GM18907 (cell line): ENCODE measurements around the gene ABCB9.
A peak's percentile ranks its signal among the peaks of the same experiment; 100 is the strongest.

Source experiments
- ATAC-seq: cut with Tn5 transposase; IDR thresholded peaks from one replicate; pipeline ENCODE4 v1.9.1; 2021; ENCODE audit warnings: mild to moderate bottlenecking, moderate library complexity; ENCODE audit not compliant: unreplicated experiment

ABCB9 gene

DNA sequence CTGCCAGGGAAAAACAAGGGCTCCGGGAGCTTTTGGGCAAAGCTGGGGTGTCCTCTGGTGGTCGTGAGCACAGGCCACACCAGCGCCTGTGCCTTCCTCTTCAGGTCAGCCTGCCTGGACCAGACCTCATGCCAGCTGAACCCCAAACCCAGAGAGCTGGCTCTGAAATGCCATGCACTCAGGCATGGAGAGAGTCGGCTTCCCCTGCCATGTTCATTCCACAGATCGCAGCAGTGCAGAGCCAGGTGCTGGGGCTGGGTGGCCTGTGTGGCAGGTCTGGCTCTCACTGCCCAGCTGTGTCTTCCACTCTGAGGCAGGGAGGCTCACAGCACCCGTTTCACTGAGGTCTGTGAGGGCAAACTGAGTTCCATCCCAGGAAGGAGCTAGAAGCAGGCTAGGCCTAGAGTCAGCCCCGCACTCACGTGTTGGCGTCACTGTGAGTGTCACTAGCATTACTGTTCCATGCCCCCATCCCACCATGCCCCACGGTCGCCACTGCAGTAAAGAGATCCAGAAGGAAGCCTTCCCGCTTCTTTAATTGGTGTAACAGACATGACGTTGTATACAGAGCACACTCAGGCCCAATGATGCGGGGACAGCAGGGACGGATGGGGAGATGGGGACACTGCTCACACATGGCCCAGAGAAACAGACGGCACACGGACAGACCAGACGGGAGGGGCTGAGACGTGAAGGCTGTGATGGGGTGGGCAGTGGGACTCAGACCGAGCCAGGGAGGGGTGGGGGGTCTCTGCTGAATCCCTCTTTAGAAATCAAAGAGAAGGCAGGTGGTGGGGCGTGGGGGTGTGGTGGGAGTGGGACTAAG lies 16.9 kb upstream of the ABCB9 start:
- ATAC-seq = no peak

DNA sequence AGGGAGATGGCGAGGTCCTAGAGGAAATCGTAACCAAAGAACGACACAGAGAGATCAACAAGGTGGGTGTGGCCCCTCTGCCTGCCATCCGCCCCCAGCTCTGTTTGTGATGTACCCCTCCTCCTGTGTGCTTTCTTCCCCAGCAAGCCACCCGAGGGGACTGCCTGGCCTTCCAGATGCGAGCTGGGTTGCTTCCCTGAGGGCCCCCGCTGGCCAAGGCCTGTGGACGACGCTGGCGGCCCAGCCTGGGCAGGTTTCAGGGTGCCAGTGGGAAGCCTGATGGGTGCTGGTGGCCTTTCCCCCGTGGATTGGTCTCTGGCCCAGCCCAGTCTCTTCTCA lies 16.2 kb upstream of the ABCB9 start:
- ATAC-seq = no peak

DNA sequence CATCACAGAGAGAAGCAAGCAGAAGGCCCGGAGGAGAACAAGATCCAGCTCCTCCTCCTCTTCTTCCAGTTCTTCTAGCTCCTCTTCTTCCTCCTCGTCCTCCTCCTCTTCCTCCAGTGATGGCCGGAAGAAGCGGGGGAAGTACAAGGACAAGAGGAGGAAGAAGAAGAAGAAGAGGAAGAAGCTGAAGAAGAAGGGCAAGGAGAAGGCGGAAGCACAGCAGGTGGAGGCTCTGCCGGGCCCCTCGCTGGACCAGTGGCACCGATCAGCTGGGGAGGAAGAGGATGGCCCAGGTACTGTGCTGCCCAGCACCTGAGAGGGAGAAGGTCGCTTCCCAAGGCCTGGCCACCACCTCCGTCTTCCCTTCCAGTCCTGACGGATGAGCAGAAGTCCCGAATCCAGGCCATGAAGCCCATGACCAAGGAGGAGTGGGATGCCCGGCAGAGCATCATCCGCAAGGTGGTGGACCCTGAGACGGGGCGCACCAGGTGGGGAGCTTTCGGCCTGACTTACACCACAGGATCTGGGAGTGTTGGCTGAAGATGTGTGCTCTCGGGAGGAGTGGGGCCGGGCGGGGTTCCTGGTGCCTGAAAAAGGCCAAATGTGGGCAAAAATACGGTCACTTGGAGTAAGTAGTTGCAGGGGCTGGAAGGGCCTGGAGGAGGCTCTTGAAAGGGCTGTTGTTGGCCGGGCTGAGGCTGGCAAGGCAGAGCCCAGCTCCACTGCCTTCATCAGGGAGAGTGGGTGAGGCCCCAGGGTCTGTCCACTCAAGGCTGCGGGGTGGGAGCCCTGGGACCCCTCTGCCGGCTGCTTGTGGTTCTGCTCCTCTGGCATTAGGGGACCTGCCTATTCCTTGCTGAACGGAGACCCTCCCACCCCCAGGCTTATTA lies 15.6 kb upstream of the ABCB9 start:
- ATAC-seq = no peak

DNA sequence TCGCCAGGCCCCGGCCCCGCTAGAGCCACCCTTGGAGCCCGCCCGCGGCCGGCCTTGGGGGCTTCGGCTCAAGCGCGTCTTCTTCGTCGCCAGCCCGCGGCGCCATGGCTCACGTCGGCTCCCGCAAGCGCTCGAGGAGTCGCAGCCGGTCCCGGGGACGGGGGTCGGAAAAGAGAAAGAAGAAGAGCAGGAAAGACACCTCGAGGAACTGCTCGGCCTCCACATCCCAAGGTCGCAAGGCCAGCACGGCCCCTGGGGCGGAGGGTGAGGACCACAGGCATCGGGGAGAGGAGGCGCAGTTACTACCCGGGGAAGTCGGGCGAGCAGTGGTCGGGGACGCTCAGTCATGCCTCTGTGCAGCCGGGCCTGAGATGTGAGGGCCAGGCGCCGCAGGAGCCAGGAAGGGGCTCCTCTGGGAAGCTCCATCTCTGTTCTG lies 14.8 kb upstream of the ABCB9 start:
- peak; percentile 24 for ATAC-seq

DNA sequence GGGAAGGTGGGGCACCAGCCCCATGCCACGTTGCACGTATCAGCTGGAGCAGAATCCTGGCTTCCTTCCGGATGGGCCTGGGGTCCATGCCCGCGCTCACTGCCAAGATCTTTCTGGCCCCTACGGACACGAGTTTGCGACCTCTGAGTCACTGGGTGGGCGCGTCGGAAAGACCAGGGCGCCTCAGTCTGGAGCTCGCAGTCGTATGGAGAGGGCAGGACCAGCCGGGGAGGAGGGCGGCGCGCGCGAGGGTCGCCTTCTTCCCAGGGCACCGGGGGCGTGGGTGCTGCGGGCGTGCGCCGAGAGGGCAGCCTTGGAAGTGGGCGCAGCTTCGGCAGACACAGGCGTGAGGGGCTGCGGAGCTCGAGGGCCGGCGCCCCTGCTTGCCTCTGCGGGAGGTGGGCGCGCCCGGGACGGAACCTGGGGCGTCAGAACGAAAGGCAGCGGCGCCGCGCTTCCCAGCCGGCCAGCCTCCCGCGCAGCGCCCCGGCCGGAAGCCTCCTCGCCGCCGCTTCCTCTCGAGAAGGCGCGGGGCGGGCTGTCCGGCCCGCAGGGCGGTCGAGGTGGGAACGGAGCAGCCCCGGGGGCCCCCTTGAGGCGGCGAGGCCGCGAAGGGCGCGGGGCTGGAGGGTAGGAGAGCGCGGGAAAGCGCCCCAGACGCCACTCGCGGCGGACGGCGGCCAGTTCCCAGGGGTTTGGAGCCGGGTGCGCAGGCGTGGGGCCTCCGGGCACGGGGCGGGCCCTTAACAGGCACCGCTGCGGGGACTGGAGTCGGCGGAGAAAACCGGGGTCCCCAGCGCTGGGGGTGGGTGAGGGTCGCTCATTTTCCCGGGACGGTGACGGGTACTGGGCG lies 14.1 kb upstream of the ABCB9 start, which contains the start of gene ARL6IP4:
ARL6IP4 (plus strand) TSS at position 499 of the 853 bp plus-strand sequence. CDS start 459 bp downstream, outside the sequence.
- peak; percentile 56 for ATAC-seq

DNA sequence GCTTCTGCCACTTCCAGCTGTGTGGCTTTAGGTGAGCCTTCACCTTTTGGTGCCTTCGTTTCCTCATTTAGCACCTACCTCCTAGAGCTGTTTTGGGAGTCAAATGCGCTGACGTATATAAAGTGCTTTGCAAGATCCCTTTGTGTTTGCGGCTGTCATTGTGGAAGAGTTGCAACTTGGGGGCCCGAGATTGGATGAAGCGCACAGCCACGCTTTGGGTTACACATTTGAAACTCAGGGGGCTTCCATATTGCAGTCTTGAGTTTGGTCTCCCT lies 13.6 kb upstream of the ABCB9 start:
- ATAC-seq = no peak

DNA sequence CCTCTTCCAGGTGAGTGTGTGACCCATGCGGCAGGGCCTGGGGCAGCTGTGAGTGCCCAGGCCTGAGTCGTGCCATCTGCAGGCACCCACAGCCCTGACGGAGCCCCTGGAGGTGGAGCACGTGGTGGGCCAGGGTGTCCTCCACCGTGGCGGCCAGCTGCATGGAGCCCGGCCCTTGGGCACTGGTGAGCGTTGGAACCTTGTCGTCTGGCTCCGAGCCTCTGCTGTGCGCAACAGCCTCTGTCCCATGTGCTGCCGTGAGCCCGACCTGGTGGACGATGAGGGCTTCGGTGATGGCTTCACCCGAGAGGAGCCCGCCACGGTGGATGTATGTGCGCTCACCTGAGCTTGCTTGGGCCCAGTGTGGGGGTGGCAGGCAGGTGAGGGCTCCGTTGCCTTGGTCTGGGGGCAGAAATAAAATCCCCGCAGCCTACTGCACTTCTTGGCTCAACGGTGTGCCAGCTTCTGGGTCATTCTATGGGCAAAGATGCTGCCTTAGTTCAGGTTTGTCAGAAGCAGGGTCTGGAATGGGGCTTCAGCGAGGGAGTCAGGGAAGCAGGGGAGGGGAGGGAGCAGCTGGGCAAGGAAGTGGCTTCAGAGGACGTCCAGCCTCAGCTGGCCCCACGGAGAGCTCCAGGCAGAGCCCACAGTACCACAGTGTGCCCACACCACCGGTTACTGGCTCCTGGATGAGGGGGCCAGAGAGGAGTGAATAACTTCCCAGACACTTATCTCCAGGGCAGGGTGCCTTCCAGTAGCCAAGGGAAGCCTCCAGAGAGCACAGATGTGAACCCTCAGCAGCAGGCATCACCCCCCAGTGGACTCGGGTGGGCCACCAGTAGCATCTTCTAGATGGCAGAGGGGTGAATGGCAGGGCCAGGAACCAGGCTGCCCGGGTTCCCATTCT lies 13.0 kb upstream of the ABCB9 start:
- ATAC-seq = no peak

DNA sequence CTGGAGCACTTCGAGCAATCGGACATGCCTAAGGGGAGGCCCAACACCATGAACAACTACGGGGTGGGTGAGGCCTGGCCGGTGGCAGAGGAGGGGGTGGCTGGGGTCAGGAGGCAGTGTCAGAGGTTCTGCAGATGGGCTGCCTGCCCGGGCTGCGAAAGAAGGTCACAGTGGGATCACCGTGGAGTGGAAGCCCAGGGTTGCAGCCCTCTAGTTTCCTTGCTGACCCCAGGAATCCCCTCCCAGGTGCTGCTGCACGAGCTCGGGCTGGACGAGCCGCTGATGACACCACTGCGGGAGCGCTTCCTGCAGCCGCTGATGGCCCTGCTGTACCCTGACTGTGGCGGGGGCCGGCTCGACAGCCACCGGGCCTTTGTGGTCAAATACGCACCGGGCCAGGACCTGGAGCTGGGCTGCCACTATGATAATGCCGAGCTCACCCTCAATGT lies 12.3 kb upstream of the ABCB9 start:
- no peak for ATAC-seq

DNA sequence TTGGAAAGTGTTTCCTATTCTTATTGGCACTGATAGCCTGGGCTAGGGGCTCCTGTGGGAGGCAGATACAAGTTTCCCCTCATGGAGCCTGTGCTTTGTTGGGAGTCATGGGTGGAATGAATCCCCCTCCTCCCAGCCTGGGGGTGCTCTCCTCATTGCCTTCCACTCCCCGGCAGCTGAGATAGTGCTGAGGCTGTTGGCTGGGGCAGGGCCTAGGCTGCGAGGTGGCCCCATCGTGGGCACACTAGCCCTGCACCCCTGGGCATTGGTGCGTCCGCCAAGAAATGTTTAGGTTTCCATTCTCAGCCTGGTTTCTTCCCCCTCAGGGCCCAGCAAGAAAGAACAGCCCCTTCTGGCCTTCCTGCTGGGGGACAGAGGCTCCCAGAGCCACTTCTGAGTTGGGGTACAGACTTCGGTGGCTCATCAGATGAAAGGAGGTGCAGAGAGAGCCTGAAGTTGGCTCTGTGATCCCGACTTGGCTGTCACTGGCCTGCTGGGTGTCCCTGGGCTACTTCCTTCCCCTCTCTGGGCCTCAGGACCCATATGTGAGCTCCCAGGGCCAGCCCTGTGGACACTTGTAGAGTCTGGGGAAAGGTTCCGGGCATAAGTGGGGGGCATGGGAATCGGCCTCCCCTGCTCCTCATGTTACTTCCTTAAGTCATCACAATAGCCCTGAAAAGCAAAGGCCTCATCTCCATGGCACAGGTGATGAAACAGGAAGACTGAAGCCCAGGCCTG lies 11.6 kb upstream of the ABCB9 start:
- ATAC-seq = no peak

DNA sequence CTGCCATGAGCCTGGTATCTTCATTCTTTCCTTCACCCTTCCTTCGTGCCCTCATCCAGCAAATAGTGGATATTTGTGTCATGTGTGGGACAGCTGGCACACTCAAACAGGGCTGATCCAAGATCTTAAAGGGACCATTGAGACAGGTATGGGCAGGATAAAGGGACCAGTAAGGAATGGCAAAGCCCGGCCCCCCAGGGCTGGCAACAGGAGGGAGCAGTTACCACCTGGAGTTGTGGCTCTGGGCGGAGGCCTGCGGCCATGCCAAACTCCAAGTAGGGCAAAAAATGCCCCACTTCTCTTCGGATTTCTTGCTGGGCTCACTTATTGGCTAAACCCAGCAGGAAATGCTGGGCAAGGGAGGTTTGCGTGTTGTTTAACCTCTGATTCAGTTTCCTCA lies 10.9 kb upstream of the ABCB9 start:
- ATAC-seq = no peak

DNA sequence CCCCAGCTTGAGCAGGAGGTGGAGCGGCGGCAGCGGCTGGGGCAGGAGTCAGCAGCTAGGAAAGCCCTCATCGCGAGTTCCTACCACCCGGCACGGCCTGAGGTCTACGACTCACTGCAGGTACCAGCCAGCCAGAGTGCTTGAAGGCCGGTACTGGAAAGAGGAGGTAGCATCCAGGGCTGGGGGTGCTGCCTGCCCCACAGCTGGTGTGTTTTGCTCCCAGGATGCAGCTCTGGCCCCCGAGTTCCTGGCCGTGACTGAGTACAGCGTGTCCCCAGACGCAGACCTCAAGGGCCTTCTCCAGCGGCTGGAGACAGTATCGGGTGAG lies 10.3 kb upstream of the ABCB9 start:
- no peak for ATAC-seq

DNA sequence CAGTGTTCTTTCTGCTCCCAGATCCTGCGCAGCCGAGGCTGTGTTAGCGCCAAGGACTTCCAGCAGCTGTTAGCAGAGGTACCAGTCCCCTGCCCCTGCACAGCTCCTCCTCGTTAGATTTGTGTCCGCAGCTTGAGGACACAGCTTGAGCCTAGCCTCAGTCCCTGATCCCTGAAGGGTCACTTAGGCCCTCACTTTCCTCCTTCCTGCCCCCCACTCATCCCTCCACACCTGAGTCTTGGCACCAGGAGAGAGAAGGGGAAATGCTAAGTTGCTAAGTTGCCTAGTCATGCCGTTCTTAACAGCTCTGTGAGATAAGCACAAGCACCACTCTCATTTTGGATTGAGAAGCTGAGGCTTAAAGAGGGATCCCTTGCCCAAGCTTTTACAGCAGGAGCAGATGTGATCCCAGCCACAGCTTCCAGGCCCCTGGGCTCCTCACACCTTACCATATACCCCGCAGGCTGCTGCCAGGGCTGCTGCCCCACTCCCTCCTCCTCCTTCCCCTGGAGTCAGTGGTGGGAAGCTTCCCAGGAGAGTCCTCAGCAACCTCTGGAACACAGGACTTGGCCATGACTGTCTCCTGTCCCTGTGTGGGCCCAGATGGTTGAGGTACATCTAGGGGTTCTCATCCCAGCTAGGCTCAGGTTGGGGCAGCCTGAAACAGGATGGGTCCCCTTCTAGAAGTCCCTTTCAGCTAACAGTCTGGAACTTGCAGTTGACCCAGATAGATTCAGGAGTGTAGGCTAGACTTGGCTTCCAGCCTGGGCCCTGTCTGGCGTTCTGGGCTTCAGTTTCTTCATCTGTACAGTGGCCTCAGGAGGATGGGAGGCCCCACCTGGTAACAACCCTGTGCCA lies 9.8 kb upstream of the ABCB9 start:
- ATAC-seq = no peak

DNA sequence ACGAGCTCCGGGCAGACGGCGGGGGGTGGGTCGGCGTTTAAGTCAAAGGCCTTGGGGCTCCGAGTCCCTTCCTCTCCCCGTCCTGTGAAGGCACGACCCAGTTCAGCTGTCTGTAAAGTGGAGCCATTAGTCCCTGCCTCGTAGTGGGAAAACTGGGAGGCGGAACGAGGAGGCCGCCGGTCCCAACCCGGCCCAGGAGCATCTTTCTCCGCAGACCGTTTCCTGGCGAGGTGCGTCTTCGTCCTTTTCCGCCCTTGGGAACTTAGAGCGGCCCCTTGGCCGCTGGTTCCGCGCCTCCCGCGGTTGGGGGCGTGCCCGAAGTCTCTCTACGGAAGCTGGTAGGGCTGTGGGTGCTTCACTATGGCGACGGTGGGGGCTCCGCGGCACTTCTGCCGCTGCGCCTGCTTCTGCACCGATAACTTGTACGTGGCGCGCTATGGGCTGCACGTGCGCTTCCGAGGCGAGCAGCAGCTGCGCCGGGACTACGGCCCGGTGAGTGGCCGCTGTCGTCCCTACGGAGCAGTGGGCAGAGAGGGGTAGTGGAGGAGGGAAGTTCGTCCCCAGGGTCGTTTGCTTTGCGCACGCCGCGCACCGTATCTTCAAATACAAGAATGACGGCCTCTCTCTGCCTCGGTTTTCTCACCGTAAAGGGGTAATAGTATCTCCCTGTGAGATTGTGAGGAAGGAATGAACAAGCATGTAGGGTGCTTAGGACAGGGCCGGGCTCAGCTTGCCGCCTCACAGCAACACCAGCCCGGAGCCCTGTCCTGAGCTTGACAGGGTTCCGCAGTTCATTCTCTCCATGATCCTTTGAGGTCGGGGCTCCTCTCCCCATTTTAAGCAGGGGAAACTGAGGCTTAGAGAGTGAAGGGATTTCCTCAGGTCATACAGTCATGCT lies 8.9 kb upstream of the ABCB9 start, which contains the start of gene OGFOD2:
OGFOD2 (plus strand) TSS at position 353 of the 898 bp plus-strand sequence; CDS start at position 361, 8 bp downstream.
- peak; percentile 68 for ATAC-seq

DNA sequence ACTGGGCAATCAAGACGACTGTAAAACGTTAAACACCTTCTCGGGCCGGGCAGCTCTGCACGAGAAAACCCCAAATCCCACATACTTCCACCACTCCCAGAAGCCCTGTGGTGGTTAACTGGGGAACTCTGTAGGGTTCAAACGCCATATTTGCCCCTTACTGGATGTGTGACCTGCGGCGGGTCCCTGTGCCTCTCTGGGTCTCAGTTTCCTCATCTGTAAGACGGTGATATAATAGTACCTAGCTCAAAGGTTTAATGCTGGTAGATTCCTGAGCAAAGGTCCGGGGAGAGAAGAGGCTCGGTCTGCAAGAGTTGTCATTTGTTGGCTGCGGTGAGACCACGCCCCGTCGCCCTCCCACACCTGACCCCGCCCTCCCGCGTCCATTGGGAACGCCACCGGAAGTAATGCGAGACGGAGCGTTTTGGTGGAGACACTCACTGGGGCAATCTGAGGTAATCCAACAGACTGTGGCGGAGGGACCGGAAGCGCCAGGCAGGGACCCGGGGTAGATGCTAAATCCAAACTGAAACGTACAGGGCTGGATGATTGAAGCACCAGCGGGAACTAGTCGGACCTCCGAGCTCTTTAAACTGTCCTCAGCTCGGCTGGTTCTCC lies 8.1 kb upstream of the ABCB9 start:
- ATAC-seq = peak; percentile 74

DNA sequence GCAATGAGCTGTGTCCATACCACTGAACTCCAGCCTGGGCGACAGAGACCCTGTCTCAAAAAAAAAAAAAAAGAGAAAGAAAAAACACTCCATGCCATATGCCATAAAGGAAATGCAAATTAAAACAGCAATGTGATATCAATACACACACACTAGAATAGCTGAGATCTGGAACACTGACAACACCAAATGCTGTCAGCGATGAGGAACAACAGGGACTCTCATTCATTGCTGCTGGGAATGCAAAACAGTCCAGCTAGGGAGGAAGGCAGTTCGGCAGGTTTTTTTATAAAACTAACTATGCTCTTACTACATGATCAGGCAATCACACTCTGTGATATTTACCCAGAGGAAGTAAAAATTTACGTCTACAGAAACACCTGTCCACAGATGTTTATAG lies 3.4 kb upstream of the ABCB9 start:
- no peak for ATAC-seq

DNA sequence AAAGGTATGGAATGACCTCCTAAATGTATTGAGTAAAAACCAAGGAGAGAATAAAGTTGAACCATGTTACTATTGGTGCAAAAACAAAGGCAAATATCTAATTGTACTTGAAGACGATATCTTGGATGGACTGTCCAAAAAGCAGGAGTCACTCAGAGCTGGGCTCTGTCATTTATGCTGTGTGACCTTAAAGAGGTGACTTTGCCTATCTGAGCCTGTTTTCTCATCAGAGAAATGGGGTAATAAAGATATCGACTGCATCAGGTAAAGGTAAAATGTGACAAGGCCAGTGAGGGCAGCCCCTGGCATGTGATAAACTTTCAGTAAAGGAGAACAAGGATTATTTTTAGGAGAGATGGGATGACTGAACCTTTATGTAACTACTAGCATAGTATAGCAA lies 1.8 kb upstream of the ABCB9 start:
- ATAC-seq = no peak
